ENCODE results near the gene GPBP1.

The GPBP1 gene

DNA sequence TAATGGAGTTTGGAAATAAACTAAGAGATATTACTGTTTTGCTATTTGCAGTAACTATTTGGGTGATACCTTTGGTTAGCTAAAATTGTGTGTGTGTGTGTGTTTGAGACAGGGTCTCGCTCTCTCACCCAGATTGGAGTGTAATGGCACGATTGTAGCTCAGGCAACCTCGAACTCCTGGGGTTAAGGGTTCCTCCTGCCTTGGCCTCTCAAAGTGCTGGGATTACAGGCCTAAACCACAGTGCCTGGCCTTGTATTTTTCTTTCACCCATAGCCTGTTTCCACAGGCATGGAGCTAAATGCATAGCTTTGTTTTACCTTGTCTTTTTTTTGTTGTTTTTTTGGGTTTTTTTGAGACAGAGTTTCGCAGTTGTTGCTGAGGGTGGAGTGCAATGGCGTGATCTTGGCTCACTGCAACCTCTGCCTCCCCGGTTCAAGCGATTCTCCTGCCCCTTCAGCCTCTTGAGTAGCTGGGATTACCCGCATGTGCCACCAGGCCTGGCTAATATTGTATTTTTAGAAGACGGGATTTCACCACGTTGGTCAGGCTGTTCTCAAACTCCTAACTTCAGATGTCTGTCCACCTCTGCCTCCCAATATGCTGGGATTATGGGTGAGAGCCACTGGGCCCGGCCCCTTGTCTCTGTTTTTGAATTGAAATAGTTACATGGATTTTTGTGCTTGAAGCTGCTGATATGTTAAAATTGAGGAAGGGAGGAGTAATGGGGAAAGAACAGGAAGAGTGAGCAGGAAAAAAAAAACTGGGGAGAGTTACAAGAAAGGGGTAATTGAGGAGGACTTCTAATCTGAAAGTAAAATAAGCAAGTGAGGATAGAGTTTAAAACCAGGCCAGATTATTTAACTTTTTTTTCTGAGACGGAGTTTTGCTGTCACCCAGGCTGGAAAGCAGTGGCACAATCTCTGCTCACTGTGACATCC is 5.7 kb downstream of the GPBP1 start:
- peak overlapping the region; percentile 9 to 76; a peak in 3 of 4 replicates for H3K4me3 ChIP-seq (ENCODE audit: low read depth in 1 of 2, low read length in 2 of 2)
- ATAC-seq (ENCODE audit: insufficient read depth, low read depth) (peak; percentile 23; the same call in 1 of the 3 replicates), DNase-seq (no peak)
- H3K27ac ChIP-seq (ENCODE audit: low read length), result peak overlapping the region; percentile 46
- peak overlapping the region; percentile 91 for H3K9ac ChIP-seq (ENCODE audit: low read depth, low read length)
- H3K79me2 ChIP-seq (ENCODE audit: insufficient read depth, low read length), result peaks cover 100% of the 10 kb centered on the region
- H3K4me1 ChIP-seq (ENCODE audit: insufficient read depth, low read length), result peaks cover 79% of the 10 kb centered on the region
- peak overlapping the region; percentile 94 for H3K4me2 ChIP-seq (ENCODE audit: insufficient read depth, low read length)
- H2AFZ ChIP-seq (ENCODE audit: low read depth, low read length), result no peak overlapping the region
- H4K20me1 ChIP-seq (ENCODE audit: insufficient read depth, low read length), result peaks cover 89% of the 10 kb centered on the region
- TF ChIP-seq EZH2 (IDR thresholded peaks at IDR 0.05; ENCODE audit: borderline replicate concordance, low read depth, low read length, severe bottlenecking) (no peak), CTCF (IDR thresholded peaks at IDR 0.05; ENCODE audit: borderline replicate concordance, extremely low read depth, low read length, poor library complexity, severe bottlenecking) (no peak)
- peaks cover 50% of the 10 kb centered on the region for H3K36me3 ChIP-seq (ENCODE audit: insufficient read depth, low read length)
- no peaks in the 10 kb centered on the region for H3K9me3 ChIP-seq (ENCODE audit: insufficient read depth, low read length, severe bottlenecking)
- no peaks in the 10 kb centered on the region for H3K27me3 ChIP-seq (ENCODE audit: insufficient read depth, low read length, poor library complexity)

GRCh38 chr5:57181154-57181553 is 7.3 kb downstream of the GPBP1 start:
- H4K20me1 ChIP-seq (ENCODE audit: insufficient read depth, low read length), result peaks cover 92% of the 10 kb centered on the region

DNA sequence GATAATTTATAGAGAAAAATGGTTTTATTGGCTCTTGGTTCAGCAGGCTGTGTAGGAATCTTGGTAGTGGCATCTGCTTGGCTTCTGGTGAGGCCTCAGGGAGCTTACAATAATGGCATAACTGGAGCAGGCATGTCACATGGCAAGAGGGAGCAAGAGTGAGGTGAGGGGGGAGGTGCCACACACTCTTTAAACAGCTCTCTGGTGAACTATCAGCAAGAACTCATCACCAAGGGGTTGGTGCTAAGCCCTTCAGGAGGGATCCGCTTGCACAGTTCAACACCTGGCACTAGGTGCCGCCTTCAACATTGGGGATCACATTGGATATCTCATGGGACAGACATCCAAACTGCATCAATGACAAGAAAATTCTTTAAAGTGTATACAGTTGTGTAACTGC is 10.5 kb downstream of the GPBP1 start:
- DNase-seq (peak; percentile 14), ATAC-seq (ENCODE audit: insufficient read depth, low read depth) (peak; percentile 27; the same call in 1 of the 3 replicates)
- H3K9me3 ChIP-seq (ENCODE audit: insufficient read depth, low read length, severe bottlenecking), result no peaks in the 10 kb centered on the region
- H3K27me3 ChIP-seq (ENCODE audit: insufficient read depth, low read length, poor library complexity), result no peaks in the 10 kb centered on the region
- TF ChIP-seq CTCF (IDR thresholded peaks at IDR 0.05; ENCODE audit: borderline replicate concordance, extremely low read depth, low read length, poor library complexity, severe bottlenecking), result peak; percentile 26
- no peak for TF ChIP-seq EZH2 (IDR thresholded peaks at IDR 0.05; ENCODE audit: borderline replicate concordance, low read depth, low read length, severe bottlenecking)
- peaks cover 33% of the 10 kb centered on the region for H3K36me3 ChIP-seq (ENCODE audit: insufficient read depth, low read length)
- no peak overlapping the region for H2AFZ ChIP-seq (ENCODE audit: low read depth, low read length)
- H3K4me3 ChIP-seq (ENCODE audit: low read depth in 1 of 2, low read length in 2 of 2), result no peak overlapping the region
- peaks cover 100% of the 10 kb centered on the region for H3K79me2 ChIP-seq (ENCODE audit: insufficient read depth, low read length)
- peaks cover 92% of the 10 kb centered on the region for H4K20me1 ChIP-seq (ENCODE audit: insufficient read depth, low read length)
- H3K4me1 ChIP-seq (ENCODE audit: insufficient read depth, low read length), result peaks cover 73% of the 10 kb centered on the region
- peak overlapping the region; percentile 12; the same call in 1 of the 2 replicates for H3K4me2 ChIP-seq (ENCODE audit: insufficient read depth, low read length)
- no peak overlapping the region for H3K27ac ChIP-seq (ENCODE audit: low read length)
- H3K9ac ChIP-seq (ENCODE audit: low read depth, low read length), result no peak overlapping the region

More at GRCh38 chr5:57181154-57181553, 7.3 kb downstream of the GPBP1 start:
- Histone ChIP-seq H3K9me3 (ENCODE audit: insufficient read depth, low read length, severe bottlenecking) (no peaks in the 10 kb centered on the region), H3K9ac (ENCODE audit: low read depth, low read length) (no peak overlapping the region), H3K36me3 (ENCODE audit: insufficient read depth, low read length) (peaks cover 57% of the 10 kb centered on the region), H3K4me3 (ENCODE audit: low read depth in 1 of 2, low read length in 2 of 2) (no peak overlapping the region; a peak in 1 of 4 replicates), H3K27me3 (ENCODE audit: insufficient read depth, low read length, poor library complexity) (no peaks in the 10 kb centered on the region), H3K27ac (ENCODE audit: low read length) (no peak overlapping the region), H3K79me2 (ENCODE audit: insufficient read depth, low read length) (peaks cover 100% of the 10 kb centered on the region), H2AFZ (ENCODE audit: low read depth, low read length) (no peak overlapping the region), H3K4me1 (ENCODE audit: insufficient read depth, low read length) (peaks cover 78% of the 10 kb centered on the region), H3K4me2 (ENCODE audit: insufficient read depth, low read length) (peak overlapping the region; percentile 40; the same call in 1 of the 2 replicates)
- DNase-seq (no peak), ATAC-seq (ENCODE audit: insufficient read depth, low read depth) (no peak)
- no peak for TF ChIP-seq EZH2 (IDR thresholded peaks at IDR 0.05; ENCODE audit: borderline replicate concordance, low read depth, low read length, severe bottlenecking)
- TF ChIP-seq CTCF (IDR thresholded peaks at IDR 0.05; ENCODE audit: borderline replicate concordance, extremely low read depth, low read length, poor library complexity, severe bottlenecking), result no peak

All from DND-41 (cell line).